Measurements from ENCODE around the gene ABHD17C. TPM values are rescaled to one million over a fixed set of nuclear protein-coding genes. Genes with fewer than 3 reads are reported as not detected.

The ABHD17C gene
- total and polyA plus RNA-seq, 2 donors (not counting 3 experiments of a cell fraction or from before 2014, with no cell fraction given): 5.9 to 10.9 TPM

- H3K4me1 ChIP-seq (ENCODE audit: control insufficient read depth, extremely low read depth, insufficient read depth, low read length): no peaks in the 10 kb centered on the region
- no peak overlapping the region for H2AFZ ChIP-seq (ENCODE audit: low read depth, low read length)
- FAIRE-seq (no peak), DNase-seq (ENCODE audit: low read depth, low spot score) (no peak)
- H3K9me1 ChIP-seq (replicated peaks; ENCODE audit: control insufficient read depth, extremely low read depth, insufficient read depth, low read length): no peaks in the 10 kb centered on the region
- POLR2A ChIA-PET: no interaction called here
- H3K27me3 ChIP-seq (ENCODE audit: control insufficient read depth in 2 of 2, insufficient read depth in 2 of 2, low read length in 2 of 2): no peaks in the 10 kb centered on the region
- H3K79me2 ChIP-seq (ENCODE audit: control insufficient read depth, insufficient read depth, low read length): peaks cover 27% of the 10 kb centered on the region
- no peak for TF ChIP-seq POLR2AphosphoS5 (IDR thresholded peaks at IDR 0.05; ENCODE audit: insufficient read depth, low read depth, low read length)
- TF ChIP-seq CTCF (IDR thresholded peaks at IDR 0.05; ENCODE audit: extremely low read depth in 1 of 2, insufficient read depth in 1 of 2, low read depth in 1 of 2, low read length in 2 of 2): no peak
- TF ChIP-seq EZH2 (IDR thresholded peaks at IDR 0.05; ENCODE audit: borderline replicate concordance, low read depth, low read length, severe bottlenecking): no peak
- TF ChIP-seq JUN (IDR thresholded peaks at IDR 0.05; ENCODE audit: borderline replicate concordance, insufficient read depth, insufficient read length, low read depth): no peak
- TF ChIP-seq FOS (IDR thresholded peaks at IDR 0.05; ENCODE audit: borderline replicate concordance, insufficient read depth, low read length): no peak
- TF ChIP-seq MAX (IDR thresholded peaks at IDR 0.05; ENCODE audit: insufficient read depth, insufficient read length): no peak
- no peak for TF ChIP-seq POLR2A (IDR thresholded peaks at IDR 0.05; ENCODE audit: low read depth, low read length)
- no peak overlapping the region for H3K27ac ChIP-seq (ENCODE audit: insufficient read depth, low read depth, low read length)
- dilution Hi-C loops (cut with MboI; ENCODE audit: extremely low pct_ligation_motif_present, low sequenced_read_pairs): no loop called here
- no peak overlapping the region for H3K4me3 ChIP-seq (replicated peaks in 1 of 3; ENCODE audit: insufficient read depth in 1 of 3, low read depth in 1 of 3, low read length in 3 of 3)
- no peaks in the 10 kb centered on the region for H4K20me1 ChIP-seq (replicated peaks; ENCODE audit: control insufficient read depth, extremely low read depth, insufficient read depth, low read length)
- no TSS peak for BruUV-seq (replicated peaks)
- CTCF ChIA-PET: no interaction called here
- no peaks in the 10 kb centered on the region for H3K36me3 ChIP-seq (ENCODE audit: control insufficient read depth in 2 of 2, extremely low read depth in 1 of 2, insufficient read depth in 2 of 2, low read length in 2 of 2)
- intact Hi-C loops (cut with micrococcal nuclease): no loop called here
- H3K9ac ChIP-seq (replicated peaks; ENCODE audit: extremely low read depth, insufficient read depth, low read length): no peak overlapping the region
- H3K4me2 ChIP-seq (ENCODE audit: insufficient read depth, low read length): no peak overlapping the region
- H3K9me3 ChIP-seq (replicated peaks; ENCODE audit: control insufficient read depth, insufficient read depth, low read length): no peaks in the 10 kb centered on the region
These were observed 32.1 kb downstream of the ABHD17C start for GRCh38 chr15:80727196-80727595.

Measured in endothelial cell of umbilical vein (primary cell).